HG02763 (cell line): ENCODE results near the gene OMP.

Source experiments
- ATAC-seq: cut with Tn5 transposase; IDR thresholded peaks from one replicate; pipeline ENCODE4 v1.9.1; 2021; ENCODE audit warnings: mild to moderate bottlenecking, moderate library complexity; ENCODE audit not compliant: unreplicated experiment

Gene OMP

DNA sequence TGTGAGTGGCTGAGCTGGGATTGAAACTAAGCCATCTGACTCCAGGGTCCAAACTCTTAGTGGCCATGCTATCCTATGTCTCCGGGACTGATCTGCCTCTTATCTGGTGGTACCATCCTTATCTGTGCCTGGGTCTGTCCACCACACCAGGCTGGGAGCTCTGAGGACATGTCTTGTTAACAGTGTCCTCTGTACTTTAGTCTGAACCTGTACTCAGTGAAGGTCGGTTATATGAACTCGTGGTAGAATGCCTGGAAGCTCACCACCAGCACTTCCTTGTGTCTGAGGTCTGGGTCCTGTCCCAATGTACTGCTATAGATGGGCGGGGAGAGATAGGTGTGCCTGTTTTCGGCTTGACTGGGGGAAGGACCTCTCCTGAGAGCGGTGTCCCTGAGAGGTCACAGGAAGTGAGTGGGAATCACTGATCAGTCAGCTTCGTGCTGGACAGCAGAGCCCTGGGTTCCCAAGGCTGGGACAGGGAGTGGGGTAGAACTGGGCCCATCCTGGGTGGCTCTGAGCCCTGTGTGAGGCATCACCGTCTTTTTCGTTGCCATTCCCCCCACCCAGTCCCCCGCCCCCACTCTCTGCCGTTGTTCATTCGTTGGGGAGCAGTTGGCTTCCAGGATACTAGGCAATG is 34.3 kb downstream of the OMP start:
- no peak for ATAC-seq

DNA sequence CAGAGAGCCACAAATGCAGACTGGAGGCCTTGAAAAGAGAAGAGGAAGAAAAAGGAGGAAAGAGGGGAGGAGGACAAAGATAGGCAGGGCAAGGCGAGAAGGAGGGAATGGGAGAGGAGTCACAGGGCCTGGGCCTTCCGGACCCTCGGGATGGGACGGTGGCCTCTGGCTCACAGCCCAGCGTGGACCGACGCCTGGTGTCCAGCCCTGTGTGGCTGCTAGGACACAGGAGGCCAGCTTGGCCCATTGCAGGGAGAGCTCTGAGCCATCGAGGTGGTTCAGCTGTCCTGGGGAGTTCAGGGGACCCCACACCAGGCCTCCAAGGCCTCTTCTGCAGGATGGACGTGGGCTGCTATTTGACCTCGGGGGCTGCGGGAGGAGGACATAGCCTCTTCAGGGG is 34.8 kb downstream of the OMP start:
- no peak for ATAC-seq

DNA sequence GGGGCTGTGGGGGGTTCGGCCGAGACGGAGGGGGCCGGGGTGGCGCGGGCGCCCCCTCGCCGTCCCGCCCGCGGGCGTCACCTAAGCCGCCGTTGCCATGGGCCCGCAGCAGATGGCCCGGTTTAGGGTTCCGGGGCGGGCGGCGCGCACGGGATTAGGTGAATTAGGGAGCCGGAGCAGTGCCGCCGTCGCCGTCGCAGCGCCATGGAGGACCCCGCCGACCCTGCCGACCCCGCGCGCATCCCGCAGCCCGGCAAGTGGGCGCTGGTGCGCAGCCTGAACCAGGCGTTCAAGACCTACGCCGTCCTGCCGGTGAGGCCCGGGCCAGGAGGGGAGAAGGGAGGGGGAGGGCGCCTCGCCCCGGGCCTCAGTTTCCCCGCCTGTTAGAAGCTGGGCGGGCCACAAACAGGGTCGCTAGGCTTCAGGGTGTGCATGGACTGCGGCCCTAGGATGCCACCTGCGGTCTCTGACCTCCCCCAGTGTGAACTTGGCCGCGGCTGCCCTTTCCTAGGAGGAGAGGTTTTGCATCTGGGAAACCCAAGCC is 35.5 kb downstream of the OMP start:
- no peak for ATAC-seq

DNA sequence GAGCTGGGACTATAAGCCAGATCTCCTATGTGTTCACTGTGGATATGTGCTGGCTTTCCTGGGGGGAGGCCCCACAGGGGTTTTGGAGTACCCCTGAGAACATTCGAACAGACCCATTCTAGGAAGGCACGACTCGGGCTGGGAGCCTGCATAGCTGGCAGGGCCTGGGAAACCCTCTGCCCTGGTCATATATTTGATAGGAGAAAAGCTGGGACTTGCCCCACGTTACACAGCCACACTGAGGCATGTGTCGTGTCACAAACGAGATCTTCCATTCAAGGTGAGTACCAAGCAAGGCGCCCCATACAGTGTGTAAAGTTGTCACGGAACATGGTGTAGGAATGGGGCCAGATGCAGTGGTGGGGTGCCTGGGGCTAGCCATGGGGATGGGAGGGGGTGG is 36.6 kb downstream of the OMP start:
- no peak for ATAC-seq

DNA sequence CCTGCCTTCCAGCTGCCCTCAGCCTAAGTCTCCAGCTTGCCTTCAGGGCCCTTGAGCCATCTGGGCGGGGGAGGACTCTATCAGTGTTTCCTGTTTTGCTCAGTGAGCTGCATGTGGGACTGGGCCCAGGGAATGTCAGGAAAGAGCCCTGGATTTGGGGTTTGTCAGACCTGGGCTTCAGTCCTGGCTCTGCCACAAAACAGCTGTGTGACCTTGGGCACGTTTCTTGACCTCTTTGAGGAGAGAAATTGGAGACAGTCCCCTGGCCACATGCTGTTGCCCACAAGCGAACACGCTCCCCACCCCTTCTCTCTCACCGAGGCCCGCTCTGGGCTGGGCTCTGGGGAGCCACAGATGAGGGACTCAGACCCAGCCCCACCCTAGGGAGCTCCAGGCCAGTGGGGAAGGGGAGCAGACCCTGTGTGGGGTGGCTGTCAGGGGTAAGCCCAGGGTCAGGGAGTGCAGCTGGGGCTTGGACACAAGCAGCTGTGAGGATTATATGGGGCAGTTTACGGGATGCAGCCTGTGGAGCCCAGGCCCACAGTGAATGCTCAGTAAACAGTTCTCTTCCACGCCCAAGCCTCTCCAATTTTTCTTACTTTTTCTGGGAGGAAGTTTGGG is 37.7 kb downstream of the OMP start:
- no peak for ATAC-seq

DNA sequence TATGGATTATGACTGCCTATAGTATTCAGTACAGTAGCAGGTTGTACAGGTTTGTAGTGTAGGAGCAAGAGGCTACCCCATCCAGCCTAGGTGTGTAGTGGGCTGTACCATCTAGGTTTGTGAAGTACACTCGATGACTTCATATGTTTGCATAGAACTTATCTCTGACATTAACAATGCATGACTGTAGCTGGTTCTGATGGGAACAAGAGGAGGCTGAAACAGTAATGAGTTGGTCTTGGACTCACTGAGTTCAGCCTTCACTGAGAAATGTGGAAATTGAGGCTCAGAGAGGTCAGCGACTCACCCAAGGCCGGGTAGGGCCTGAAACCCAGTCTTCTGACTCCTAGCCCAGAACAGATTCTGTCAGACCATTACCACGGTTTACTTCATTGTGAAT is 38.4 kb downstream of the OMP start:
- ATAC-seq = no peak

DNA sequence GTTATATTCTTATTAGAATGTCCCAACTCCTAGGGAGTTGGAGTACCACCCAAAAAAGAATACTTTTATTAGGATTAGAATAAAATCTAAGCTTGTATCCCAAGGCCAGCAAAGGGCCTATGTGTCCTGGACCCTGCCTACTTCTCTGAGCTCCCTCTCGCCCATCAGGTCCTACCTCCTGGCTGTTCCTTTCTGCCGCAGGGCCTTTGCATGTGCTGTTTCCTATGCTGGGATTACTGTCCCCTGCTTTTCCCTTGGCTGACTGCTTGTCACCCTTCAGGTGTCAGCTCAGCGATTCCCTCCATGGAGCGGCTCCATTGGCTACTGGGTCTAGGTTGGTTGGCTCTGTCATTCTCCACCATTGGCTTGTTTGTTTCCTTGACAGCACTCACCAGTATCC is 38.8 kb downstream of the OMP start:
- no peak for ATAC-seq

DNA sequence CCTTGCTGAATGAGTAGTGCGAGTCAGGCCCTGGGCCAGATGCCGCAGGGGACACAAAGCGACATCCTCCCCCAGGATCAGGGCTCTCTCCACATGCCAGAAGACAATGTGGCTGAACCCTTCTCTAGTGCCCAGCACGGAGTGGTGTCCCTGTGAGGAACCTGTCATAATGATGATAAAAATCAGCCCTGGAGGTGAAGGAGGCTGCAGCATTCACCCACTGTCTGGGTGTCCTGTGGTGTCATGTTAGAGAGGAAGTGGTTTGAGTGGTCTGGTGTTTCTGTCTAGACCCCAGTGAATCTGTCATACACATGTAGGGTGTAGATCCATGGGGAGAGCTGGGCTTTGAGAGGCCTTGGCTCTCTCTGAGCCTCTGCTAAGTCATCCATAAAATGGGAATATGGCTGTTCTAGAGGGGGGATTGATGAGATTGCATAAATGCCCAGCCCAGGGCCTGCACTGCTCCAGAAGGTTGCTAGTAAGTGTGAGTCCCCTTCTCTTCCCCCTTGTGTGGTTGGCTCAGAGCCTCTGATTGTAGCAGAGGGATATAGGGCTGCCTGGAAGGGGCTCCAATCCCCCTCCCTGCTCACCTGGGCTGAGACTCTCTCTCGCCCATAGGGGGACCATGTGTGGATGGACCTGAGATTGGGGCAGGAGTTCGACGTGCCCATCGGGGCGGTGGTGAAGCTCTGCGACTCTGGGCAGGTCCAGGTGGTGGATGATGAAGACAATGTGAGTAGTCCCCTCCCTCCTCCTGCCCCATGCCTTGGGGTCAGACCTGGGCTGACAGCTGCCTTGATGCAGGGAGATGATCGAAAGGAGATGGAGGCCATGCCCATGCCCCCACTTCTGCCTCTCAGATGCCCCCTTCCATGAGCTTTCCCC is 39.7 kb downstream of the OMP start:
- ATAC-seq = no peak

DNA sequence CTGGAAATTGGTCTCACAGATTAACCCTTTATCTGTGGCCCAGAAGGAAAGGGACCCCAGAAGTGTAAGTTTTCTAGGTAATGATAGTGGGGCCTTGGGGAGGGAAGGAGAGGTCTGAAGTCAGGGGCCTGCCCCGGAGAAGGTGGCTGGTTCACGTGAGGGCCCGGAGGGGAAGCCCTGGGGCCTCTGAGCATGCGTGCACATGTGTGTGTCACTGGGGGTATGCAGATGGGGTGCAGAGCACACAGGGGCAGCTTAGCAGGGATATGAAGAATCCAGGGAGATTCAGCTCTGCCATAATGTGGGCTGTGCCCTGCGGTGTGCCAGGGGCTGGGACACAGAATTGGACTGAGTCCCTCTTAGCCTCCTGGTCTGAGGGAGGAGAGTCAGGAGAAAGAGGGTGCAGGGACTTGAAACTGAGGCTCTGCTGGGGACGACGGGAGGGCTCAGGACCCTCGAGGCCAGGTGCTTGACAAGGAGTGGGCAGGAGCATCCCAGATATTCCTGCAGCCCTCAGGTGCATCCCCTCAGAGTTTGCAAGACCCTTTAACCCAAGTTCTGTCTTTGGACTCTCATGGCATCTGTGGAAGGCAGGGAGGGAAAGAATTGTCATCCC is 40.9 kb downstream of the OMP start:
- ATAC-seq = no peak

DNA sequence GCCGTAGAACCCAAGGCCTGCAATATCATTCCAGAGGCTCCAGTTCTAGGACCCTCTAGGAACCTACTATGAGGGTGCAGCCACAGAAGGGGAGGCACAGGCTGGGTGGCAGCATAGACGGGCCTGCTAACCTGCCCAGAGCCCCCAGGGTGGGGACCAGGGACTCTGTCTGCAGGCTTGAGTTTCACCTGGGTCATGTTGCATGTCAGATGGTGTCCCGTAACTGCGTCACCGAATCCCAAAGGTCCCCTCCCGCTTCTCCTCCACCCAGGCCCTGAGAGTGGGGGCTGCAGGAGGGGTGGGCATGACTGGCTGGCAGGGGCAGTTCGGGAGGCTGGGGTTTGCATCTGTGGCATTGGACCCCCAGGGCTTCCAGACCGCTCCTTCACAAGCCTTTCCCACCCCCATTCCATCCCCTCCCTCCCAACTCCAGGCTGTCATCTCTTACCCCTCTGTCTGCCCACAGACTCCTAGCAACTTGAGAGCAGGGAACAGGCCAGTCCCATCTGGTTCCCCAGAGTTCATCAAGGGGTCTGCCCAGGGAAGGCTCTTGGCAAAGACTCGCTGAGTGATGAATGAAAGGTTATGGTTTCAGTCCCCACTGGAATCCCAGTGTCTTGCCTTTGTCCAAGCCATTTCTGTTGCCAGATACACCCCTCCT is 41.7 kb downstream of the OMP start:
- no peak for ATAC-seq

DNA sequence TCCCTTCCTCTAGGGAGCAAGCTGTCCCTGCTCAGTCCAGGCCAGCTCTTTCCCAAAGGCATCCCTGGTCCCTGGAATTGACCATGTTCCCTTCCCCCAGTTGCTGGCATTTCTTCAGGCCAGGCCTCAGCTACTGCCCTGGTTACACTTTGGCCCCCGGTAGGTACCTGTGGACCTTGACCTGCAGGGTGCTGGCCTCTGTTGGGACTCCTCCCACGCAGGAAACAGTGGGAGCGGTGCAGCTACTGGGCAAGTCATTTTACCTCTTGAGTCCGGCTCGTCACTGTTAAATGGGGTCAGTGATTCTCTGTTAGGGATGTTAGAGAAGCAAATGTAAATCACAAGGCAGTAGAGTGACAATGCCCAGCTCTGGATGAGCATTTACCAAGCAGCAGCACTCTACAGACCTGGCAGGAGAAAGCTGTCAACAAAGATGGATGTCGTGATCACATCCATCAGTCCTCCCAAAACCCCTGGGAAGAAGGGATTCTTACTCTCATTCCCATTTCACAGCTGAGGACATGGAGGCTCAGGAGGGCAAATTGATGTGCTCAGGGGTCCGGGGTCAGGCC is 42.3 kb downstream of the OMP start:
- no peak for ATAC-seq

DNA sequence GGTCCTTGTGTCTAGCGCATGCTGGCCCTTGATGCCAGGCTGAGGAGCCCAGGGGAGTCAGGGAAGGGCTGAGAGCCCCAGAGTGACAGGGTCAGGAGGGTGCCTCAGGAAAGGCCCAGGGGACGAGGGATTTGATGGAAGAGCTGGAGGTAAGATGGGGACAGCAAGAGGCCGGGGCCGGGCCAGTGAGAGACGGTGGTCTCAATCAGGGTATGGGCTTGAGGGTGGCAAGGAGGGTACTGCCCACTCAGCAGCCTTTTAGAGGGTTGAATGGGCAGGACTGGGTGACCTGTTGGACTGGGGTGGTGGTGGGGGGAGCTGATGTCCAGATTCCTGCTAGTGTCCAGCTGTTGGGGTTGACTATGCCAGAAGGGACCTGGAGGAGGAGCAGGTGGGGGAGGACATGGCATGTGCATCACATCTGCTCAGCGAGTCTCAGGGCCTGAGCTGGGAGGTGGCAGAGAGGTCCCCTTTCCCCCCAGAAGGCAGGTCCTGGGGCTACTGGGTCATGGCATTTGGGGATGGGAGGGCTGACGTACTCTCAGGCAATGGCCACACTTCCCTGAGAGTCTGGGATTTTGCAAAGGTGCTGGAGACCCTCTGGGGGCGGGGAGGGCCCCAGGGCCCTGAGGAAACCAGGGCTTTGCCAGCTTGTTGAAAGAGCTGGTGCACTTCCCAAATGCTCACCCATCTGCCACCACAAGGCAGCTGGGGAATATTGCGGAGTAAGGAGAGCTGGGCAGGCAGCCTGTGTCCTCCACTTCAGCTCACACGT is 43.8 kb downstream of the OMP start:
- ATAC-seq = no peak

DNA sequence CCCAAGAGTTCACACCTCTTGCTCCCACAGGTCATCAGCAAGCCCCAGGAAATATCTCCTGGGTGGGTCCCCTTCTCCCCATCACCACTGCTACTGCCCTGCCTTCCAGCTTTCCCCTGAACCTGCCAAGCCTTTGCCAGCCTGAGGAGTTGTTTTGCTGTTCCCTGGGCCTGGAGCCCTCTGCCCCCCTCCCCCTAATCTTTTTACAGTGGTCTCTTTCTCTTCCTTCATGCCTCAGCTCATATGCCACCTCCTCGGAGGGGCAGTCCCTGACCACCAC is 44.3 kb downstream of the OMP start:
- ATAC-seq = no peak

DNA sequence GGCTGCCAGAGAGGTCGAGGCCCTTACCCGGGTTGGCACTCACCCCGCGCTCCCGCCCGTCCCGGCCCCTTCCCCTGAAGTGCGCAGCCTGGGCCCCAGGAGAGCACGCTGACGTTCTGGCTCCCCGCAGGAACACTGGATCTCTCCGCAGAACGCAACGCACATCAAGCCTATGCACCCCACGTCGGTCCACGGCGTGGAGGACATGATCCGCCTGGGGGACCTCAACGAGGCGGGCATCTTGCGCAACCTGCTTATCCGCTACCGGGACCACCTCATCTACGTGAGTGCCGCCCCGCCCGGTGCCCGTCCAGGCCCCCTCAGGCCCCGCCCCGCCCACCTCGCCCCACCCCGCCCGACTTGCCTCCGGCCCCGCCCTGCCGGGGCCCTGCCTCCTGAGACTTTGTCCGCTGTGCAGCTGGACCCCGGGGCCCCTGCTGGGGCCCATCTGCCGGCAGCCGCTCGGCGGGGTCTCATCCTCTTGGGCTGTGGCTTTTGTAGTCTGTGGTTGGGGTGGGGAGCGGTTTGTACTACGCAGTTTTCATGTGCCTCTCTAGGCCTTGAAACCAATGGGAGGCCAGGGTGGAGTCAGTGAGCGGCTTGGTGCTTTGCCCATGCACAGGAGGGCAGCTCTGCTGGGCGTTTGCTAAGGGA is 45.2 kb downstream of the OMP start:
- no peak for ATAC-seq

DNA sequence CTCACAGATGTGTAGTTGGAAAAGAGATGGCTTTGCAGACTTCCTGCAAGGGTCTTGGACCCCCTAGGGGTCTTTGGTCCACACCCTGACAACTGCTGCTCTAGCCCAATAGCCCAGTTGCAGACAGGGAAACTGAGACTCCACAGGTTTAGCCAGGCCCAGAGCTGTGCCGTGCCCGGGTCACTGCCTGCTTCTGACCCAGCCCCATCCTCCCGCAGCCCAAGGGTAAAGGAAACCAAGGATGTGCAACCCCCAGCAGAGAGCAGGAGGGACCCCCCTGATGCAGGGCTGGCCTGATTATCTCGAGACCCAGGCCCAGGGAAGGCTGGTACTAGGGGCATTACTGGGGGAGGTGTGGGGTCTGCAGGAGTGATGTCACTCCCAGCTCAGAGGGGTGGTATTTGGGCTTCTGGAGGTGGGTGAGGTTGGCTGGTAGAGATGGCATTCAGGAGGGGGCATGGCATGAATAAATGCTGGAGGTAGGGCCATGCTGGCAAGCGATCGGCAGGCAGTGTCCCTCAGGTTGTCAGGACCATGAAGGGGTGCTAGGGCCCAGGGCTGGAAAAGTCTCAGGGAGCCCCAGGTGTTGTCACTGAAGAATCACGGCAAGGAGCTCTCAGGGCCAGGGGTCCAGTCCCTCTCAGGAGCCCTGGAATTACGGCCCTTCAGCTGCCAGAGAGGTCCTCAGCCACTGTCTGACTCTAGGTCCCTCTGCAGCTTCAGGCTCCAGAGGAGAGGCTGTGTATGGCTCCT is 46.5 kb downstream of the OMP start:
- ATAC-seq = no peak

DNA sequence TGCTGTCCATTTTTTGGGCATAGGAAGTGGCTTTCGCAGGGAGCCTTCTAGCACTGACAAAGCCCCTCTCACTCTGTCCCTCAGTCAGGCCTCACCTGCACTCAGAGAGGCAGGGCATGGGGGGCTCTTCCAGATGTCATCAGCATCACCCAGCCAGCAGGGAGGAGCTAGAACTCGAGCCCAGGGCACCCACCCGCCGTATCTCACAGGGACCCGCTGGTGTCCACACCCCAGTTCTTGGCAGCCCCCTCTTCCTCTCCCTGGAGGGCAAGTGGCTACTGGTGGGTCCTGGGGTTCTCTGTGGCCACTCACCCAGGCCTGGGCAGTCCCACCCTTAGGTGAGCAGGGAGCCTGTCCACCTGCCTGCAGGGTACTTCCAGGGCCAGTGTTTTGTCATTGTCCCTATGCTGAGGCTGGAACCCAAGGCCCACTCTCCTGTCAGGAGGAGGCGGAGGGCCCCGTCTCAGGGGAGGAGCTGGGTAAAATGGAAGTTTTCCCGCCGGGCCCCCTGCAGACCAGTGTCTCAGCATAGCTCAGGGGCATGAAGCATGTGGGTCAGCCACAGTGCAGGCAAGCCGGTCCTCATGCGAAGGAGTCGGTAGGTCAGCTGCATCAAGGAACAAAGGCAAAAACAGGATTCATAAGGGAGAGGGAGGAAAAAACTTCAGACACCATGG is 47.2 kb downstream of the OMP start:
- ATAC-seq = no peak

DNA sequence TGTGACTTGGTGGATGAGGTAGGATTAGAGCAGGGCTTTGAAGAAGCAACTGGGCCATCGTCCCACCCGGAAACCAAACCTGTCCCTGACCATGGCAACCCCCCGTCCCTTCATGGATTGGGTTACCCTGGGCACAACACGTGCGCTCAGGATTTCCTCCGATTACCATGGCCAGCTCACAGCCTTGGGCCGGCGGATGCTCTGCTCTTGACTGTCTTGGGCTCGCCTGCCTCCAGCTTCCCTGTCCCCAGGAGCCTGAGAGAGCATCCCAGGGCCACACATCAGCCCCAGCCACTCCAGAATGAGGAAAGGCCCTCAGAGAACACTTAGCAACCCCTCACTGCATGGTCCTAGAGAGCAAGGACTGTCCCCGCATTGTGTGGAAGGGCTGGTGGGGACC is 48.2 kb downstream of the OMP start:
- no peak for ATAC-seq

DNA sequence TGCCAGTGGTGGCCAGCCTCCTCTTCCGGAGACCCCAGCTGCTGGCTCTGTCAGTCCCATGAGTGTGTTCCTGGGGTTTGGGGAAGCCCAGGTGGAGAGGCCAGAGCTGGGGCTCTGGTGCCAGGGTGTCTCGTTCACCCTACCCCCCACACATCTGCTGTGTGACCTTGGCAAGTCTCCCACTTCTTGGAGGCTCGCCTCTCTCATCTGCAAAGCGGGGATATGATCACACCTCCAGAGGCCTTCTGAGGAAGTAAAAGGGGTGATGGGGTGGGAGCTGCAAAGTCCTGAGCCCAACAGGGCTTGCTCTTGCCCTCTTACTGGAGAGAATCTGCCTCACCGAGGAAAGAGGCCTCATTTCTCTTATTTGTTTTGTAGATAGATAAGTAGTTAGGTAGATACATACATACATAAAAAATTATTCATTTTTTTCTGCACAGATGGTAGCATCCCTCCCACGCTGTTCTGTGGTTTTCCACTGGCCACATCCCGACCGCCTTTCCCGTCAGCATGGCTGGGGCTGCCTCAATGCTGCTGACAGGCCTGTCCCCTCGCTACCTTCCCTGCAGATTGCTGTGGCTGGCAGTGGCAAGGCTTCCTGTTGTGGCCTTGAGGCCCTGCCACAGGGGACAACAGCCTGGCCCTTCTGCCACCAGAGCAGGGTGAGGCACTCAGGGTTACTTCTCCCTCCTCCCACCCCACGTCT is 49.3 kb downstream of the OMP start:
- no peak for ATAC-seq
